ENCODE data around the gene CLIC5. TPM values are rescaled to one million over a fixed set of nuclear protein-coding genes. Genes with fewer than 3 reads are reported as not detected.

The CLIC5 gene
- polyA plus RNA-seq, 3 donors = not detected

- no CpG with 5 or more reads among the region's 4 CpGs for WGBS (ENCODE audit: insufficient coverage)
- Histone ChIP-seq H3K4me2 (replicated peaks; ENCODE audit: extremely low read depth, low read length, poor library complexity, severe bottlenecking) (no peak overlapping the region), H3K4me1 (ENCODE audit: control insufficient read depth in 1 of 2, insufficient read depth in 2 of 2, low read length in 2 of 2) (no peaks in the 10 kb centered on the region), H3K9ac (ENCODE audit: insufficient read depth, low read length, poor library complexity, severe bottlenecking) (no peak overlapping the region), H3K4me3 (replicated peaks in 1 of 3; ENCODE audit: low read depth in 2 of 3, low read length in 3 of 3) (no peak overlapping the region), H4K20me1 (ENCODE audit: insufficient read depth, low read length) (no peaks in the 10 kb centered on the region), H3K9me3 (replicated peaks in 1 of 2; ENCODE audit: control insufficient read depth in 1 of 2, insufficient read depth in 1 of 2, low read length in 2 of 2) (no peaks in the 10 kb centered on the region), H3K79me2 (ENCODE audit: insufficient read depth, low read length) (no peaks in the 10 kb centered on the region), H2AFZ (ENCODE audit: insufficient read depth, low read depth, low read length, poor library complexity, severe bottlenecking) (no peak overlapping the region), H3K36me3 (replicated peaks in 1 of 2; ENCODE audit: control insufficient read depth in 1 of 2, insufficient read depth in 2 of 2, low read length in 2 of 2) (no peaks in the 10 kb centered on the region), H3K27ac (ENCODE audit: low read depth in 1 of 2, low read length in 2 of 2) (no peak overlapping the region), H3K27me3 (ENCODE audit: control insufficient read depth in 2 of 2, insufficient read depth in 2 of 2, low read length in 2 of 2) (no peaks in the 10 kb centered on the region)
- TF ChIP-seq CTCF (IDR thresholded peaks at IDR 0.05) = no peak
- H3K27ac Mint-ChIP-seq = no peak overlapping the region
- peaks cover 0 to 6% (median 4%) of the 10 kb centered on the region in 7 donors for H3K9me3 Mint-ChIP-seq
- no peaks in the 10 kb centered on the region for H3K36me3 Mint-ChIP-seq
- no peaks in the 10 kb centered on the region for H3K4me1 Mint-ChIP-seq
- no peak overlapping the region for H3K4me3 Mint-ChIP-seq
- DNase-seq = no peak
- intact Hi-C loops (cut with micrococcal nuclease) = no loop called here
- peaks cover 0 to 2% (median 2%) of the 10 kb centered on the region in 3 donors for H3K27me3 Mint-ChIP-seq (ENCODE audit: low read depth in 3 of 3)
Observed at GRCh38 chr6:45959534-45960145, 56.0 kb downstream of the CLIC5 start.

- Histone ChIP-seq H3K36me3 (replicated peaks in 1 of 2; ENCODE audit: control insufficient read depth in 1 of 2, insufficient read depth in 2 of 2, low read length in 2 of 2) (no peaks in the 10 kb centered on the region), H3K4me2 (replicated peaks; ENCODE audit: extremely low read depth, low read length, poor library complexity, severe bottlenecking) (no peak overlapping the region), H3K4me1 (ENCODE audit: control insufficient read depth in 1 of 2, insufficient read depth in 2 of 2, low read length in 2 of 2) (no peaks in the 10 kb centered on the region), H3K9me3 (replicated peaks in 1 of 2; ENCODE audit: control insufficient read depth in 1 of 2, insufficient read depth in 1 of 2, low read length in 2 of 2) (no peaks in the 10 kb centered on the region), H3K27ac (ENCODE audit: low read depth in 1 of 2, low read length in 2 of 2) (no peak overlapping the region), H2AFZ (ENCODE audit: insufficient read depth, low read depth, low read length, poor library complexity, severe bottlenecking) (no peak overlapping the region), H3K9ac (ENCODE audit: insufficient read depth, low read length, poor library complexity, severe bottlenecking) (no peak overlapping the region), H3K79me2 (ENCODE audit: insufficient read depth, low read length) (no peaks in the 10 kb centered on the region), H3K27me3 (ENCODE audit: control insufficient read depth in 2 of 2, insufficient read depth in 2 of 2, low read length in 2 of 2) (no peaks in the 10 kb centered on the region), H4K20me1 (ENCODE audit: insufficient read depth, low read length) (no peaks in the 10 kb centered on the region), H3K4me3 (replicated peaks in 1 of 3; ENCODE audit: low read depth in 2 of 3, low read length in 3 of 3) (no peak overlapping the region)
- 90% methylated on average over 3 of the region's 7 CpGs for WGBS (ENCODE audit: insufficient coverage)
- Mint-ChIP-seq H3K4me3 (no peak overlapping the region), H3K27ac (no peak overlapping the region), H3K36me3 (no peaks in the 10 kb centered on the region), H3K9me3 (no peaks in the 10 kb centered on the region), H3K4me1 (no peaks in the 10 kb centered on the region), H3K27me3 (ENCODE audit: low read depth in 3 of 3) (peaks cover 0 to 4% (median 3%) of the 10 kb centered on the region in 3 donors)
- intact Hi-C loops (cut with micrococcal nuclease) = no loop called here
- TF ChIP-seq CTCF (IDR thresholded peaks at IDR 0.05) = no peak
- no peak for DNase-seq
Observed at GRCh38 chr6:45956663-45957062, 59.0 kb downstream of the CLIC5 start.

Data from CD14-positive monocyte (primary cell).